GM12878 (cell line): ENCODE measurements around the gene TRIM45.

Experiments
- ATF3 ChIP-seq: IDR thresholded peaks from 2 replicates; pipeline ENCODE4 v1.6.1; 2011; ENCODE audit warnings: low read depth, mild to moderate bottlenecking, low read length, moderate library complexity, borderline replicate concordance; ENCODE audit errors: extremely low read depth
- CTCF ChIP-seq, 3 experiments: IDR thresholded peaks in 2 of 3; conservative IDR thresholded peaks in 1 of 3; 2 replicates each; pipeline ENCODE4 v1.5.1; 2011; ENCODE audit warnings: low read depth in 3 of 3, low read length in 3 of 3, mild to moderate bottlenecking in 3 of 3, control low read depth in 2 of 3, moderate library complexity in 2 of 3, inconsistent platforms in 1 of 3, mixed read lengths in 1 of 3; ENCODE audit not compliant: control insufficient read depth in 2 of 3, insufficient read depth in 1 of 3; ENCODE audit errors: extremely low read depth in 1 of 3
- DPF2 ChIP-seq: fragments of 450-650 bp; IDR thresholded peaks from 2 replicates; pipeline ENCODE4 v1.6.1; 2017; ENCODE audit warnings: mild to moderate bottlenecking
- EGR1 ChIP-seq, 2 experiments: IDR thresholded peaks; 1 replicate in 1 of 2; 2 replicates in 1 of 2; pipeline ENCODE4 v1.6.1; 2011 to 2012; ENCODE audit warnings: low read depth in 2 of 2, low read length in 2 of 2, borderline replicate concordance in 1 of 2, mild to moderate bottlenecking in 1 of 2, moderate library complexity in 1 of 2
- EZH2 ChIP-seq: IDR thresholded peaks from 2 replicates; pipeline ENCODE4 v1.6.1; 2012; ENCODE audit warnings: low read depth, mild to moderate bottlenecking, control low read depth, inconsistent platforms, low read length, borderline replicate concordance; ENCODE audit not compliant: control insufficient read depth
- POLR2A ChIP-seq: IDR thresholded peaks from 2 replicates; pipeline ENCODE4 v1.6.1; 2011; ENCODE audit warnings: low read depth, mild to moderate bottlenecking, low read length
- POU2F2 ChIP-seq: IDR thresholded peaks from 3 replicates; pipeline ENCODE4 v1.6.1; 2011; ENCODE audit warnings: low read depth, mild to moderate bottlenecking, low read length, borderline replicate concordance
- STAT3 ChIP-seq: IDR thresholded peaks from 2 replicates; pipeline ENCODE4 v1.6.1; 2011; ENCODE audit warnings: low read depth, low read length, improper control_type of control experiment
- YY1 ChIP-seq: IDR thresholded peaks from 2 replicates; pipeline ENCODE4 v1.6.1; 2011; ENCODE audit warnings: low read depth, mild to moderate bottlenecking, low read length

GRCh38 chr1:117143172-117143571 is 21.6 kb upstream of the TRIM45 start:
- no peak for TF ChIP-seq POU2F2
- TF ChIP-seq ATF3: no peak
- TF ChIP-seq CTCF (IDR thresholded peaks at IDR 0.05 in 2 of 3, conservative IDR thresholded peaks at IDR 0.05 in 1 of 3; ENCODE audit: control insufficient read depth in 2 of 3, extremely low read depth in 1 of 3, insufficient read depth in 1 of 3, low read depth in 3 of 3, low read length in 3 of 3): no peak
- TF ChIP-seq STAT3: no peak
- TF ChIP-seq EGR1 (IDR thresholded peaks at IDR 0.05; ENCODE audit: borderline replicate concordance in 1 of 2, low read depth in 2 of 2, low read length in 2 of 2): no peak
- TF ChIP-seq EZH2: no peak
- TF ChIP-seq POLR2A: no peak
- no peak for TF ChIP-seq DPF2
- TF ChIP-seq YY1: no peak
